ENCODE measurements around the gene FRMD3.

GRCh38 chr9:83200531-83200930 is 337.7 kb downstream of the FRMD3 start:
- no peak for TF ChIP-seq POLR2A (IDR thresholded peaks at IDR 0.05)
- TF ChIP-seq CTCF (IDR thresholded peaks at IDR 0.05) = no peak

All from lower leg skin (tissue), 3 donors.